NOMO-1 treated with DMSO at 0.1 percent for 48 hours (cell line): ENCODE measurements around the gene SLC25A39.

Experiments
- DNase-seq: peaks from one replicate; lab custom pipeline; 2025; ENCODE audit not compliant: unreplicated experiment; lab: John Stamatoyannopoulos, UW

SLC25A39 gene

GRCh38 chr17:44280392-44280937 is 44.2 kb downstream of the SLC25A39 start:
- DNase-seq: no peak

GRCh38 chr17:44279666-44280391 is 44.8 kb downstream of the SLC25A39 start:
- DNase-seq: peak; percentile 78

GRCh38 chr17:44279346-44279665 is 45.3 kb downstream of the SLC25A39 start:
- peak; percentile 66 for DNase-seq

GRCh38 chr17:44277976-44278375 is 46.6 kb downstream of the SLC25A39 start:
- DNase-seq: no peak

GRCh38 chr17:44273607-44274006 is 51.0 kb downstream of the SLC25A39 start:
- no peak for DNase-seq

GRCh38 chr17:44272954-44273353 is 51.7 kb downstream of the SLC25A39 start:
- DNase-seq: no peak

GRCh38 chr17:44272321-44272951 is 52.2 kb downstream of the SLC25A39 start:
- no peak for DNase-seq
